Lung (tissue), 12 donors: Measurements from ENCODE around the gene PLEKHA6. TPM values are rescaled to one million over a fixed set of nuclear protein-coding genes. Genes with fewer than 3 reads are reported as not detected.

Source experiments
- ATAC-seq: fragments of 200-7000 bp; cut with Tn5 transposase; one replicate; pipeline ENCODE4 v1.9.1; 2020; ENCODE audit warnings: moderate number of reproducible peaks; ENCODE audit not compliant: insufficient read depth, low FRiP score
- DNase-seq, 3 donors: peaks; one replicate each; pipeline ENCODE4 v3.0.0-alpha.2; 2013 to 2017
- H3K27ac ChIP-seq, 2 donors: one replicate each; pipeline ENCODE4 v1.5.1; 2013; ENCODE audit warnings: mild to moderate bottlenecking in 2 of 2, moderate library complexity in 2 of 2, control low read depth in 1 of 2, inconsistent platforms in 1 of 2, low read depth in 1 of 2, low read length in 1 of 2
- H3K27me3 ChIP-seq, 3 donors: one replicate each; pipeline ENCODE4 v1.5.1; 2013; ENCODE audit warnings: low read length in 2 of 3; ENCODE audit not compliant: control insufficient read depth in 3 of 3, insufficient read depth in 3 of 3
- H3K36me3 ChIP-seq, 4 donors: one replicate each; pipeline ENCODE4 v1.5.1; 2013; ENCODE audit warnings: low read length in 4 of 4, mild to moderate bottlenecking in 1 of 4, moderate library complexity in 1 of 4; ENCODE audit not compliant: control insufficient read depth in 4 of 4, insufficient read depth in 4 of 4
- H3K4me1 ChIP-seq, 5 donors: one replicate each; pipeline ENCODE4 v1.5.1; 2013; ENCODE audit warnings: low read length in 5 of 5, mild to moderate bottlenecking in 2 of 5, moderate library complexity in 1 of 5; ENCODE audit not compliant: control insufficient read depth in 5 of 5, insufficient read depth in 5 of 5
- H3K4me3 ChIP-seq: one replicate; pipeline ENCODE4 v1.5.1; 2013; ENCODE audit warnings: mild to moderate bottlenecking, control low read depth, moderate library complexity
- H3K9ac ChIP-seq, 2 donors: one replicate each; pipeline ENCODE4 v1.5.1; 2013; ENCODE audit warnings: low read length in 2 of 2, control low read depth in 1 of 2; ENCODE audit not compliant: insufficient read depth in 1 of 2
- H3K9me3 ChIP-seq, 4 donors: one replicate each; pipeline ENCODE4 v1.5.1; 2013; ENCODE audit warnings: low read length in 3 of 4, mild to moderate bottlenecking in 1 of 4, moderate library complexity in 1 of 4; ENCODE audit not compliant: control insufficient read depth in 4 of 4, insufficient read depth in 3 of 4
- CTCF ChIP-seq: IDR thresholded peaks from 2 replicates; pipeline ENCODE4 v1.5.1; 2012; ENCODE audit warnings: mild to moderate bottlenecking; ENCODE audit errors: control extremely low read depth, extremely low read depth
- WGBS, 2 donors: extraction: QIAGEN DNeasy Blood & Tissue Kit; methylation state at CpG; one replicate each; pipeline ENCODE4 v1.1.7; 2013; 5-methylcytosine and 5-hydroxymethylcytosine counted together
- polyA plus RNA-seq, 2 donors: library from polyadenylated mRNA; stranded (reverse); fragments of 200-250 nt; gene quantifications; one replicate each; pipeline ENCODE4 v1.2.1, GENCODE V29; 2013
- total RNA-seq, 2 donors: library from RNA; depleted of rRNA in 1 of 2; stranded (reverse); fragments of >200 nt in 1 of 2; gene quantifications; one replicate each; pipeline ENCODE4 v1.2.1, GENCODE V29; 2014 to 2021
- donor health status: control.
- donor health status: control.
- donor health status: Bipolar disorder and iron deficiency.
- donor health status: healthy.
- donor health status: DM: yes; HTN: yes; CAD: no.

Gene PLEKHA6
- total and polyA plus RNA-seq, 4 donors: 0.88 to 10.5 (median 3.3) TPM

DNA sequence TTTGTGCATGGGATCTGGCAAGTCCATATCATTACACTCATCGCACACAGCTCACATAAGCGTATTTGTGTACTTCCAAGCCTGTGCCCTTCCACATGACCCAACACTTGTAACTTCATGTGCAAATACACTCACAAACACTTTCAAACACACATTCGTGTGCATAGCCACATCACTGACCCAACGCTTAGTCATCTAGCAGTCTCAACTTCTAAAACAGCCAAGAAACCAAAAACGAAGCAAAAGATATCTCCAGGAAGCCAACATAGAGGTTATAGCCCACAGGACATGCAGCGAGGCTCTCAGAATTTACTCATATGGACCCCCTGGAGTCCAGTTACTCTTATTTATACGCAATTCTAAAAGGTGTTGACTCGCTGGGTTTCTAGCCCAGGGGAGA is 135.1 kb downstream of the PLEKHA6 start:
- 83 to 86% methylated on average over 8 of the region's 8 CpGs for WGBS, 2 donors
- Histone ChIP-seq H3K9ac (no peak overlapping the region), H3K9me3 (peaks cover 0 to 2% (median 0%) of the 10 kb centered on the region in 4 donors), H3K27me3 (no peaks in the 10 kb centered on the region), H3K36me3 (peaks cover 0 to 10% (median 1%) of the 10 kb centered on the region in 4 donors), H3K27ac (no peak overlapping the region), H3K4me1 (peaks cover 0 to 16% (median 0%) of the 10 kb centered on the region in 5 donors), H3K4me3 (no peak overlapping the region)
- TF ChIP-seq CTCF: no peak
- DNase-seq (no peak), ATAC-seq (no peak)

- 86 to 89% methylated on average over 17 of the region's 17 CpGs for WGBS, 2 donors
- H3K36me3 ChIP-seq: peaks cover 0 to 9% (median 1%) of the 10 kb centered on the region in 4 donors
- H3K9ac ChIP-seq: no peak overlapping the region
- DNase-seq: no peak
- H3K4me3 ChIP-seq: no peak overlapping the region
- no peak overlapping the region for H3K27ac ChIP-seq
- TF ChIP-seq CTCF: no peak
- no peak for ATAC-seq
- no peaks in the 10 kb centered on the region for H3K27me3 ChIP-seq
- peaks cover 0 to 16% (median 0%) of the 10 kb centered on the region in 5 donors for H3K4me1 ChIP-seq
- H3K9me3 ChIP-seq: peaks cover 0 to 2% (median 0%) of the 10 kb centered on the region in 4 donors
Measured at GRCh38 chr1:204223129-204223860, 136.4 kb downstream of the PLEKHA6 start.

DNA sequence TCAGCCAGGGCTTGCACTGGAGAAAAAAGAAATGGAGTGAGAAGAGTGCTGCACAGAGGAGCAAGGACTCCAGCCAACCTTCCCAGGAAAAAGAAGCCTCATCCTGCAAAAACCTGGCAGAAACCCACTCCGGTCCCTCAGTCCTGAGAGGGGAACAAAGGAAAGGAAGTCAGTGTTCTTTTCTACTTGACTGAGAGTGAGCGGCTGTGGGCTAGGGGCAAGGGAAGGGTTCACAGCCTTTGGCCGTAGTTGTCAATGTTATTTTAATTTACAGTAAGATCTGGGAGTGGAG is 137.0 kb downstream of the PLEKHA6 start:
- 80% methylated on average over 3 of the region's 3 CpGs for WGBS, 2 donors
- H3K9me3 ChIP-seq: peaks cover 0 to 2% (median 0%) of the 10 kb centered on the region in 4 donors
- peaks cover 0 to 5% (median 0%) of the 10 kb centered on the region in 4 donors for H3K36me3 ChIP-seq
- H3K4me1 ChIP-seq: peaks cover 0 to 16% (median 0%) of the 10 kb centered on the region in 5 donors
- H3K27ac ChIP-seq: no peak overlapping the region
- DNase-seq: no peak
- TF ChIP-seq CTCF: no peak
- H3K4me3 ChIP-seq: no peak overlapping the region
- no peak overlapping the region for H3K9ac ChIP-seq
- ATAC-seq: no peak
- no peaks in the 10 kb centered on the region for H3K27me3 ChIP-seq
